HG03060 (cell line): ENCODE results near the gene HIGD1C.
"Not testable (repeated sequence)": the region's sequence is repeated elsewhere in the genome, so short reads cannot be mapped to it uniquely, and the experiment has no call there.

ENCODE experiments used
- ATAC-seq: cut with Tn5 transposase; IDR thresholded peaks from one replicate; pipeline ENCODE4 v1.9.1; 2021; ENCODE audit warnings: low read depth, moderate number of reproducible peaks; ENCODE audit not compliant: unreplicated experiment

HIGD1C gene

DNA sequence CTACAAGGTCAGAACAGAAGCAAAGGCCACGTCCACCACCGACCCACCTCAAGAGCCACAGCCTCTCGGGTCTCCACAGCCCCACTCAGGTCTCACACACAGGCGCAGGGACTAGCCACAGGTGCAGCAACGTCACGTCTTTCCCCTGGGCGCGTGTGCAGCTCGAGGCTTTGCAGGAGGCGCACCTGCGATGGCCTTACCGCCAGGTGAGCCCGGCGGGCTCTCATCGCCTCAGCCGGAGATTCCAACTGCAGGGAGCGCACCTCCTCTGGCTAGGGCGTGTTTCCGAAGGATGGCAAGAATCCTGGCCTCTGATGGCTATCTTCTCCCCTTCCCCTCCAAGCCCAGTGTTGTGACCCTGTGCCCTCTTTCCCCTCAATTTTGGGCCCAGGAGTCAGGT, at the start of gene HIGD1C:
HIGD1C (plus strand) TSS at position 35 of the 400 bp plus-strand sequence. CDS start 1,455 bp downstream, outside the sequence.
- ATAC-seq = no peak

DNA sequence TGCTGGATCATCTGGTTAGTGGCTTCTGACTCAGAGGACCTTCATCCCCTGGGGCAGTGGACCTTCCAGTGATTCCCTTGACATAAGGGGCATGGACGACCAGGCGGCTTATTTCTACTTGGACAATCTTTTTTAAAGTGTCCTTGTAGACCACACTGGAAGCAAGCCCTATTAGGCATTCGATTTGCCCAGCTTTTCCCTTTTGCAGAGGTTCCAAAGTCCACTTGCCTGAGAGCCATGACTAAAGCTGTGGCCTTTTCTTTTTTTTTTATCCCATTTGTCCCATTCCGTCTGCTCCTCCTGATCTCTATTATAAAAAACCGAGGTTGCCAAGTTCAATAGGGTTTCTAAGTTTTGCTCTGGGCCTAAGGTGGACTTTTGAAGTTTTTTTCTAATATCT, 43.9 kb upstream of the HIGD1C start:
- ATAC-seq = not testable (repeated sequence)

DNA sequence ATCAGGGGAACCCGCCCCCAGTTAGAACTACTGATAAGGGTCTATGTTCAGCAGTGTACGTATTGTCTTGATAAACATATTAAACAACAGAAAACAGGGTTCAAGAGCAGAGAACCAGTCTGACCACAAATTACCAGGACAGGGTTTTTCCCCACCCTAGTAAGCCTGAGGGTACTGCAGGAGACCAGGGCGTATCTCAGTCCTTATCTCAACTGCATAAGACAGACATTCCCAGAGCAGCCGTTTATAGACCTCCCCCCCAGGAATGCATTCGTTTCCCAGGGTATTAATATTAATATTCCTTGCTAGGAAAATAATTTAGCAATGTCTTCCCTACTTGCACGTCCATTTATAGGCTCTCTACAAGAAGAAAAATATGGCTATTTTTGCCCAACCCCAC, 40.0 kb upstream of the HIGD1C start:
- ATAC-seq = not testable (repeated sequence)

GRCh38 chr12:50913224-50913623, 39.1 kb upstream of the HIGD1C start:
- ATAC-seq = no peak

- ATAC-seq = no peak
These were observed 37.4 kb upstream of the HIGD1C start for GRCh38 chr12:50914872-50915484.

- no peak for ATAC-seq
These were observed 36.1 kb upstream of the HIGD1C start for GRCh38 chr12:50916292-50916691.

DNA sequence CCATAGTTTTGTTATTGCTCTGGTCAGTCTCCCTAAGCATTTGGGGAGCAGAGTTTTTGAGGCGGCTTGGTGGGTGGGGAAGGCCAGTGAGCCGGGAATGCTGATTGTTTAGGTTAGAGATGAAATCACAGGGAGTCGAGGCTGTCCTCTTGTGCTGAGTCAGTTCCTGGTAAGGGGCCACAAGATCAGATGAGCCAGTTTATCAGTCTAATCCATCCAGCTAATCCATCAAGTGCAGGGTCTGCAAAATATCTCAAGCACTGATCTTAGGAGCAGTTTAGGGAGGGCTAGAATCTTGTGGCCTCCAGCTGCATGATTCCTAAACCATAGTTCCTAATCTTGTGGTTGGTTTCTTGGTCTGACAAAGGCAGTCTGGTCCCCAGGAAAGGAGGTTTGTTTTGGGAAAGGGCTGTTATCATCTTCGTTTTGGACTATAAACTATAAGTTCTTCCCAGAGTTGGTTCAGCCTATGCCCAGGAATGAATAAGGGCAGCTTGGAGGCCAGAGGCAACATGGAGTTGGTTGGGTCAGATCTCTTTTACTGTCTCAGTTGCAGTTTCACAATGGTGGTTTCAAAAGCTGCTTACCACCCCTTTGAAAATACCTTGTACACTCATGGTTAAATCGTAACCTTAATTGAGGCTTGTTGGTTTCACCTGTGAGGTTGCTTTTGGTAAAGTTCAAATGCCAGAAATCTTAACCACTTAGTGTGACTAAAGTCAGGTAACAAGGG, 33.6 kb upstream of the HIGD1C start:
- no peak for ATAC-seq

DNA sequence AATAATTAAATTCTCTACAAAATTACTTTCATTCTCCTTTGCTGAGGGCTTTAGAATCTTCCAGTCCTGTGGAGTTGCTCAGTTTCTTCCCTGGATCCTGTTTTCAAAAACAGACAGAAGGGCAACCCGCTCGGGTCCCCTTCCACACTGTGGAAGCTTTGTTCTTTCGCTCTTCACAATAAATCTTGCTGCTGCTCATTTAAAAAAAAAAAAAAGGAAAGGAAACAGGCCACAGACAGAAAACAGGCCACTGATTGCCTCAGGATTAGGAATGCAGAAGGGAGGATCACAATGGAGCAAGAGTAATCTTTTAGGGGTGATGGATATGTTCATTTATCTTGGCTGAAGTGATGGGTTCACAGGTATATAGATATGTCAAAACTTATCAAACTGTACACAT, 29.5 kb upstream of the HIGD1C start:
- ATAC-seq = no peak

- no peak for ATAC-seq
These were observed 28.8 kb upstream of the HIGD1C start for GRCh38 chr12:50923361-50924130.

DNA sequence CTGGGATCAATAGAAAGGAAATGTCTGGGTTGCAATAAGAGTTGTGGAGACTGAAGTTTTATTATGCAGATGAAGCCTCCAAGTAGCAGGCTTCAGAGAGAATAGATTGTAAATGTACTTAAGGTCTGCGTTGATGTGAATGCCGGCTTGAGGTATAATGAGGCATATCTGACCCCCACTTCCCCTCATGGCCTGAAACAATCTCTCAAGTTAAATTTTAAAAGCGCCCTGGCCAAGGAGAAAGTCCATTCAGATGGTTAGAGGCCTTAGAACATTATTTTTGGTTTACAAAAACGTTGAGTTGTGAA, 28.3 kb upstream of the HIGD1C start:
- ATAC-seq = no peak

GRCh38 chr12:50924439-50925341, 27.7 kb upstream of the HIGD1C start:
- ATAC-seq = peak; percentile 65

DNA sequence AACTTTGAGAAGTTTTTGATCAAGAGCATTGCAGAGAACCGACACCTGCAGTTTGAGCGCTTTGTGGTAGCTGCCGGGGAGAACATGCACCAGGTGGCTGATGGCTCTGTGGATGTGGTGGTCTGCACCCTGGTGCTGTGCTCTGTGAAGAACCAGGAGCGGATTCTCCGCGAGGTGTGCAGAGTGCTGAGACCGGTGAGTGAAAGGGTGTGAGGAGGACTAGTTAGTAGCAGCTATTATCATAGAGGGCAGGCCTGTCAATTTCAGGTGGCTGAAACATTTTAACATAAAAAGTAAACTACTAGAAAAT, 27.0 kb upstream of the HIGD1C start:
- ATAC-seq = no peak

GRCh38 chr12:50925920-50926319, 26.4 kb upstream of the HIGD1C start:
- no peak for ATAC-seq

DNA sequence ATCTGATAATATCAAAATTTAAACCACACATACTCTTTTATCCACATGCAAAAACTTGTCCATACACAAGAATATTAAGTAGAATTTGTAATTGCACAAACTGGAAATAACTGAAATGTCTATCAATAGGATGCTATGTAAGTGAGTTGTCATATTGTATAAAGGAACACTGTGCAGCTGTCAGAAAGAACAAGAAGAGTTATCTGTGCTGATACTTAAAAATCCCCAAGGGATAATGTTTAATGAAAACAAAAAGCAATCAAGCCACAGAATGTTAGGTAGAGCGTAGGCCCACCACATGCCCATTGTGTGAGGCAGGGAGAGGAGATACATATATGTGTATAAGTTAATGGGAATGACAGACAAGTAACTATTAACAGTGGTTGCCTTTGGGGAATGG, 25.9 kb upstream of the HIGD1C start:
- ATAC-seq = no peak

- not testable (repeated sequence) for ATAC-seq
These were observed 25.4 kb upstream of the HIGD1C start for GRCh38 chr12:50926932-50927331.

GRCh38 chr12:50927356-50927755, 25.0 kb upstream of the HIGD1C start:
- no peak for ATAC-seq

GRCh38 chr12:50927766-50928224, 24.5 kb upstream of the HIGD1C start:
- no peak for ATAC-seq

DNA sequence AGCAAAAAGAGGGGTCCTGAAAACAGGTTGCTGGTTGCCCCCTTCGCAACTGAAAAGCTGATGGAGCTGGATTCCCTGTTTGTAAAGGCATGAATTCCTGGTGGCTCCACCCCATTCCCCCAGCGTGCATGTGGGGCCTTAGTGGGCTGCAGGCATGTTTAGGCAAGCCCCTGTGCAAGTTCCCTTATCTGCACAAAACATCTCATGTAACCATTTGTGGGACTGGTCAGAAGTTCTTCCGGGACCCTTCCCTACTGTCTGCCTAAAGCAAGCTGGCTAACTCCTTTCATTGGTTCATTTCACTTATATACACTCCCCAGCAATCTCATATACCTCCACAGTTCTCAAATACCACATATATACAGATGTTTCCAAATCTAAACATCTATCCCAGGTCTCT, 24.0 kb upstream of the HIGD1C start:
- ATAC-seq = no peak

DNA sequence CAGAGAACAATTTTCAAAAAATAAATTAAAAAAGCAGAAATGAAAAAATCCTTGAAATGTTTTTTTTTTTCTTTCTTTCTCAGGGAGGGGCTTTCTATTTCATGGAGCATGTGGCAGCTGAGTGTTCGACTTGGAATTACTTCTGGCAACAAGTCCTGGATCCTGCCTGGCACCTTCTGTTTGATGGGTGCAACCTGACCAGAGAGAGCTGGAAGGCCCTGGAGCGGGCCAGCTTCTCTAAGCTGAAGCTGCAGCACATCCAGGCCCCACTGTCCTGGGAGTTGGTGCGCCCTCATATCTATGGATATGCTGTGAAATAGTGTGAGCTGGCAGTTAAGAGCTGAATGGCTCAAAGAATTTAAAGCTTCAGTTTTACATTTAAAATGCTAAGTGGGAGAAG, 22.5 kb upstream of the HIGD1C start:
- ATAC-seq = no peak

DNA sequence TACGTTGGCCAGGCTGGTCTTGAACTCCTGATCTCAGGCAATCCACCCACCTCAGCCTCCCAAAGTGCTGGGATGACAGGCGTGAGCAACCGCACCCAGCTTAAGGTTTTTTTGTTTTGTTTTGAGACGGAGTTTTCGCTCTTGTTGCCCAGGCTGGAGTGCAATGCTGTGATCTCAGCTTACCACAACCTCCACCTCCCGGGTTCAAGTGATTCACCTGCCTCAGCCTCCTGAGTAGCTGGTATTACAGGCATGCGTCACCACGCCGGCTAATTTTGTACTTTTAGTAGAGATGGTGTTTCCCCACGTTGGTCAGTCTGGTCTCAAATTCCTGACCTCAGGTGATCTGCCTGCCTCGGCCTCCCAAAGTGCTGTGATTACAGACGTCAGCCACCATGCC, 21.9 kb upstream of the HIGD1C start:
- not testable (repeated sequence) for ATAC-seq

DNA sequence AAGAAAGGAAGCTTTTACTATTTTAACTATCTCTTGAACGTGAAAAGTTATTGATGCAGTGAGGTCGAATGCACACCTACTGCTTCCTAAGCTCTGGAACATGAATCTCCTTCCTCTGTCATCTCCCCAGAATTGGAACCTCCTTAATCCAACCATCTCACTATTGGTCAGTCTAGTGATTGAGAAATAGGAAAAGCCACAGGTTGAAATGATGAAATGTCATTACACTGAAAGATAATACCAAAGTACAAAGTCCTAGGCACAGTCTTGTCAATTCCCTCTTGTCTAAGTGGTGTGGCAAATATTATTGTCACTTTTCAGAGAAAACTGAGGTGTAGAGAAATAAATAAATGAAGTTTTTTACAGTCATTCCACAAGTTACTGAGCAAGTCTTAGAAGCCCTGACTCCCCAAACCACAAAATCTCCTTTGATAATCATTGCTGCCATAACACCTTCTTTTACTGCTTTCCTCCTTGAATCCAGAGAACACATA, 19.5 kb upstream of the HIGD1C start:
- ATAC-seq = no peak
